Astrocyte (in vitro differentiated cells and primary cell): ENCODE measurements around the gene CCDC93. TPM values are rescaled to one million over a fixed set of nuclear protein-coding genes. Genes with fewer than 3 reads are reported as not detected.

Source experiments
- DNase-seq: peaks from one replicate; pipeline ENCODE4 v3.0.0-alpha.2; 2010; ENCODE audit warnings: low read depth
- FAIRE-seq: peaks from 2 replicates; lab custom pipeline; 2011; peaks lifted over from hg19 to GRCh38; lab: Jason Lieb, UNC
- H2AFZ ChIP-seq: 2 replicates; pipeline ENCODE4 v1.6.0; 2012; ENCODE audit warnings: low read depth, low read length, inconsistent platforms
- H3K27ac ChIP-seq: 2 replicates; pipeline ENCODE4 v1.5.1; 2011; ENCODE audit warnings: low read depth, low read length, inconsistent platforms
- H3K27me3 ChIP-seq: 2 replicates; pipeline ENCODE4 v1.6.0; 2011; ENCODE audit warnings: low read length, inconsistent platforms; ENCODE audit not compliant: insufficient read depth
- H3K36me3 ChIP-seq: 2 replicates; pipeline ENCODE4 v1.5.1; 2011; ENCODE audit warnings: low read length, inconsistent platforms; ENCODE audit not compliant: insufficient read depth
- H3K4me1 ChIP-seq: 2 replicates; pipeline ENCODE4 v1.5.1; 2011; ENCODE audit warnings: low read length, inconsistent platforms; ENCODE audit not compliant: insufficient read depth
- H3K4me2 ChIP-seq: 2 replicates; pipeline ENCODE4 v1.6.0; 2012; ENCODE audit warnings: low read length, inconsistent platforms
- H3K4me3 ChIP-seq: 2 replicates; pipeline ENCODE4 v1.5.1; 2011; ENCODE audit warnings: low read depth, mild to moderate bottlenecking, low read length, inconsistent platforms; ENCODE audit not compliant: insufficient read depth
- H3K79me2 ChIP-seq: 2 replicates; pipeline ENCODE4 v1.6.0; 2012; ENCODE audit warnings: mild to moderate bottlenecking, low read length, inconsistent platforms; ENCODE audit not compliant: insufficient read depth
- H3K9ac ChIP-seq: 2 replicates; pipeline ENCODE4 v1.6.0; 2012; ENCODE audit warnings: mild to moderate bottlenecking, low read length, inconsistent platforms
- H3K9me3 ChIP-seq: 2 replicates; pipeline ENCODE4 v1.5.1; 2012; ENCODE audit warnings: low read depth, mild to moderate bottlenecking, low read length, inconsistent platforms; ENCODE audit not compliant: insufficient read depth
- H4K20me1 ChIP-seq: 2 replicates; pipeline ENCODE4 v1.6.0; 2012; ENCODE audit warnings: low read length, inconsistent platforms; ENCODE audit not compliant: insufficient read depth
- H3K27ac Mint-ChIP-seq: one replicate; pipeline ENCODE4 v1.8.0; 2021; ENCODE audit warnings: mild to moderate bottlenecking, mixed read lengths; ENCODE audit not compliant: unreplicated experiment
- H3K27me3 Mint-ChIP-seq: one replicate; pipeline ENCODE4 v1.8.0; 2021; ENCODE audit warnings: low read depth, mixed read lengths; ENCODE audit not compliant: unreplicated experiment
- H3K36me3 Mint-ChIP-seq: one replicate; pipeline ENCODE4 v1.8.0; 2021; ENCODE audit warnings: low read depth, mixed read lengths; ENCODE audit not compliant: unreplicated experiment
- H3K4me1 Mint-ChIP-seq: one replicate; pipeline ENCODE4 v1.8.0; 2021; ENCODE audit warnings: low read depth, mixed read lengths; ENCODE audit not compliant: unreplicated experiment
- H3K4me3 Mint-ChIP-seq: one replicate; pipeline ENCODE4 v1.8.0; 2021; ENCODE audit warnings: mild to moderate bottlenecking, moderate library complexity, mixed read lengths; ENCODE audit not compliant: unreplicated experiment
- H3K9me3 Mint-ChIP-seq: one replicate; pipeline ENCODE4 v1.8.0; 2021; ENCODE audit warnings: mild to moderate bottlenecking, mixed read lengths; ENCODE audit not compliant: unreplicated experiment
- EZH2 ChIP-seq: IDR thresholded peaks from 2 replicates; pipeline ENCODE4 v1.6.1; 2012; ENCODE audit warnings: mild to moderate bottlenecking, low read length, inconsistent platforms; ENCODE audit not compliant: insufficient read depth
- total RNA-seq: library from RNA; stranded (reverse); gene quantifications from 2 replicates; pipeline ENCODE4 v1.2.1, GENCODE V29; 2021
- TF ChIP-seq, protein P1 (sequence below): IDR thresholded peaks from 2 replicates; pipeline ENCODE4 v1.5.1; 2011; ENCODE audit warnings: low read depth, mild to moderate bottlenecking, inconsistent platforms, low read length, moderate library complexity; ENCODE audit not compliant: insufficient read depth

The CCDC93 gene
- total RNA-seq, 1 donor from 2014 or later = 29.1 TPM

- no peak overlapping the region for H3K4me3 ChIP-seq
- Mint-ChIP-seq H3K9me3 (no peaks in the 10 kb centered on the region), H3K27me3 (peaks cover 7% of the 10 kb centered on the region), H3K36me3 (no peaks in the 10 kb centered on the region), H3K4me1 (peaks cover 29% of the 10 kb centered on the region), H3K4me3 (no peak overlapping the region), H3K27ac (no peak overlapping the region)
- peaks cover 8% of the 10 kb centered on the region for H3K4me1 ChIP-seq
- no peaks in the 10 kb centered on the region for H3K79me2 ChIP-seq
- H3K4me2 ChIP-seq = no peak overlapping the region
- FAIRE-seq (no peak), DNase-seq (no peak)
- H3K36me3 ChIP-seq = no peaks in the 10 kb centered on the region
- no peaks in the 10 kb centered on the region for H3K9me3 ChIP-seq
- H3K27ac ChIP-seq = no peak overlapping the region
- TF ChIP-seq, protein P1, sequence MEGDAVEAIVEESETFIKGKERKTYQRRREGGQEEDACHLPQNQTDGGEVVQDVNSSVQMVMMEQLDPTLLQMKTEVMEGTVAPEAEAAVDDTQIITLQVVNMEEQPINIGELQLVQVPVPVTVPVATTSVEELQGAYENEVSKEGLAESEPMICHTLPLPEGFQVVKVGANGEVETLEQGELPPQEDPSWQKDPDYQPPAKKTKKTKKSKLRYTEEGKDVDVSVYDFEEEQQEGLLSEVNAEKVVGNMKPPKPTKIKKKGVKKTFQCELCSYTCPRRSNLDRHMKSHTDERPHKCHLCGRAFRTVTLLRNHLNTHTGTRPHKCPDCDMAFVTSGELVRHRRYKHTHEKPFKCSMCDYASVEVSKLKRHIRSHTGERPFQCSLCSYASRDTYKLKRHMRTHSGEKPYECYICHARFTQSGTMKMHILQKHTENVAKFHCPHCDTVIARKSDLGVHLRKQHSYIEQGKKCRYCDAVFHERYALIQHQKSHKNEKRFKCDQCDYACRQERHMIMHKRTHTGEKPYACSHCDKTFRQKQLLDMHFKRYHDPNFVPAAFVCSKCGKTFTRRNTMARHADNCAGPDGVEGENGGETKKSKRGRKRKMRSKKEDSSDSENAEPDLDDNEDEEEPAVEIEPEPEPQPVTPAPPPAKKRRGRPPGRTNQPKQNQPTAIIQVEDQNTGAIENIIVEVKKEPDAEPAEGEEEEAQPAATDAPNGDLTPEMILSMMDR = no peak
- TF ChIP-seq EZH2 = no peak
- H4K20me1 ChIP-seq = no peaks in the 10 kb centered on the region
- H3K27me3 ChIP-seq = peaks cover 11% of the 10 kb centered on the region
- no peak overlapping the region for H3K9ac ChIP-seq
- H2AFZ ChIP-seq = no peak overlapping the region
Measured at GRCh38 chr2:118055512-118056164, 41.8 kb upstream of the CCDC93 start.

- H3K36me3 ChIP-seq = no peaks in the 10 kb centered on the region
- no peak overlapping the region for H3K4me3 ChIP-seq
- TF ChIP-seq EZH2 = no peak
- TF ChIP-seq, protein P1 = no peak
- H3K4me3 Mint-ChIP-seq = no peak overlapping the region
- no peaks in the 10 kb centered on the region for H3K79me2 ChIP-seq
- peaks cover 2% of the 10 kb centered on the region for H3K4me1 ChIP-seq
- no peaks in the 10 kb centered on the region for H3K9me3 ChIP-seq
- FAIRE-seq (no peak), DNase-seq (no peak)
- peaks cover 11% of the 10 kb centered on the region for H3K27me3 ChIP-seq
- H3K9ac ChIP-seq = no peak overlapping the region
- no peaks in the 10 kb centered on the region for H3K36me3 Mint-ChIP-seq
- H3K4me2 ChIP-seq = no peak overlapping the region
- peaks cover 28% of the 10 kb centered on the region for H3K4me1 Mint-ChIP-seq
- H4K20me1 ChIP-seq = no peaks in the 10 kb centered on the region
- H3K9me3 Mint-ChIP-seq = no peaks in the 10 kb centered on the region
- H3K27me3 Mint-ChIP-seq = peaks cover 9% of the 10 kb centered on the region
- H3K27ac ChIP-seq = no peak overlapping the region
- no peak overlapping the region for H3K27ac Mint-ChIP-seq
- no peak overlapping the region for H2AFZ ChIP-seq
Measured at GRCh38 chr2:118054213-118055008, 40.5 kb upstream of the CCDC93 start.
